GM21619 (cell line): ENCODE data around the gene FAM98C.
"Not testable (repeated sequence)": the region's sequence is repeated elsewhere in the genome, so short reads cannot be mapped to it uniquely, and the experiment has no call there.

ENCODE experiments used
- ATAC-seq: cut with Tn5 transposase; IDR thresholded peaks from one replicate; pipeline ENCODE4 v1.9.1; 2021; ENCODE audit not compliant: unreplicated experiment

The FAM98C gene

GRCh38 chr19:38425222-38425809 is 22.4 kb downstream of the FAM98C start:
- ATAC-seq = no peak

DNA sequence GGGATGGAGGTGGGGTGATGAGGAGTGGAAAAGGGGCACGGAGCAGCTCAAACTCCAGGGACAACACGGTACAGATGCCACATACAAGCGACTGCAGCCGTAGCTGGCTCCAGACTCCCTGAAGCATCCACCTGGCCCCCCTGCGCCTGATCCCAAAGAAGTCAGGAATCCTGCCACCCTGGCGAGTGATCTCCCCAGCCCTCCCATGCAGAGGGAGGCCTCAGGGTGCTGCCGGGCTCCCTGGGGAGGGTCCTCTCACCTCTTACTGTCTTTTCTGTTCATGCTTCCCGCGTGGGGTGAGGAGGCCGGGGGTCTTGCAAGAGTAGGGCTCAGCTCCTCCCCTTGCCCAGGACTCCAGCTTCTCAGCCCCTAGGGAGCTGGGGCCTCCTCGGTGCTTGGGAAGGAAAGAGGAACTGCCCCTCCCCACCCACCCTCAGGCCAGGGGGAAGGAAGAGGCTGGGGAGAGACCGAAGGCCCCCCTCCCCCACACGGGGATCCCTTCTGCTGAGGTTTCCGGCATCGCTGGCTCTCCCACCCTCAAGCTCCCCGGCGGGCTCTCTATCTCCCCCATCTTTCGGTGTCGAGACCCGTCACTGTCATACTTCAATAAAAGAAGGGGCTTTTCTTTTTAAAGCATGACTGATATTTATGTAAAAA is 23.0 kb downstream of the FAM98C start, which contains the start of gene RASGRP4:
Gene RASGRP4, minus strand, starts transcription at position 410 of the 657 bp plus-strand sequence. Its CDS starts 128 bp downstream, at position 282.
- ATAC-seq = no peak

- ATAC-seq = not testable (repeated sequence)
These were observed 24.3 kb downstream of the FAM98C start for GRCh38 chr19:38427035-38427677.

GRCh38 chr19:38429055-38429810 is 26.3 kb downstream of the FAM98C start:
- ATAC-seq = no peak

GRCh38 chr19:38429811-38430156 is 26.9 kb downstream of the FAM98C start:
- no peak for ATAC-seq

- ATAC-seq = no peak
These were observed 28.0 kb downstream of the FAM98C start for GRCh38 chr19:38430931-38431330.

- no peak for ATAC-seq
These were observed 30.4 kb downstream of the FAM98C start, which contains the start of gene RYR1 for GRCh38 chr19:38433268-38433733. Gene RYR1, plus strand, starts transcription at chr19:38433691. Its CDS starts 139 bp downstream, at chr19:38433830.

DNA sequence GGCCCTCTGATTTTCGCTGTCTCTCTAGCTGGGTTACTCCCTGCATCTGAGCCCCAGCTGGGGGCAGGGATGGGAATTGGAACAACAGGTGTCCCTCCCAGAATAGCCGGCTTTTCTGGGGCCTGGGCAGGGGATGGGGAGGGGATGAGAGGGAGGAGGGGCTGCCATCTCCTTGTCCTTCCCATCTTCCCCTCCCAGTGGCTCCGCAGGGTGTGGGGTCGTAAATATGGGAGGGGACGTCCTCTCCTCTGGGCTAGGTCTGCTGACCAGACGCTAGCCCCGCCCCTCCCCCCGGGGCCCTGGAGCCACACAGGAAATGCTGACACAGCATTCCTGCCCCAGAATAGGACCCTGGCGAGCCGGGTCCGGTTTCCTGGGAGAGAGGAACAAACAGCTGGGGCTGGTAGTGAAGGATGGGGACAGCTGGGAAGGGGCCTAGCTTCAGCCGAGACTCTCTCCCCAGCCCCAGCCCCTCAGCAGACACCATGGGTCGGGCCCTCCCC is 31.7 kb downstream of the FAM98C start:
- no peak for ATAC-seq

- no peak for ATAC-seq
These were observed 34.4 kb downstream of the FAM98C start for GRCh38 chr19:38437295-38437694.

DNA sequence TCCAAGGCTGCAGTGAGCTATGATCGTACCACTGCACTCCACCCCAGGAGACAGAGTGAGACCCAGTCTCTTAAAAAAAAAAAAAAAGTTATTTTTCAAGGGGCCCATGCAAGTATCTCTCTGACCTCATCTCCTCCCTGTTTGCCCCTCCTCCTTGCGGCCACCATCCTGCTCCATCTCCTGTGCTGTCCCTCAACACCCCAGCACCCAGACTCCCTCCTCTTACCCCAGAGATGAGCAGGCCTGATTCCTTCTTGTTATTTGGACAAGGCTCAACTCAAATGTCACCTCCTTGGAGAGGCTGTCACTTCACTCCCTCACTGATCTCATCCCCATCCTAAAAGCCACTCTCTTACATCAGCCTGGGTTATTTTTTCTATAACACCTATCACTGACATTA is 35.0 kb downstream of the FAM98C start:
- no peak for ATAC-seq

GRCh38 chr19:38440592-38440991 is 37.7 kb downstream of the FAM98C start:
- no peak for ATAC-seq

GRCh38 chr19:38441657-38442348 is 38.9 kb downstream of the FAM98C start:
- ATAC-seq = no peak

GRCh38 chr19:38442736-38443135 is 39.8 kb downstream of the FAM98C start:
- ATAC-seq = no peak

DNA sequence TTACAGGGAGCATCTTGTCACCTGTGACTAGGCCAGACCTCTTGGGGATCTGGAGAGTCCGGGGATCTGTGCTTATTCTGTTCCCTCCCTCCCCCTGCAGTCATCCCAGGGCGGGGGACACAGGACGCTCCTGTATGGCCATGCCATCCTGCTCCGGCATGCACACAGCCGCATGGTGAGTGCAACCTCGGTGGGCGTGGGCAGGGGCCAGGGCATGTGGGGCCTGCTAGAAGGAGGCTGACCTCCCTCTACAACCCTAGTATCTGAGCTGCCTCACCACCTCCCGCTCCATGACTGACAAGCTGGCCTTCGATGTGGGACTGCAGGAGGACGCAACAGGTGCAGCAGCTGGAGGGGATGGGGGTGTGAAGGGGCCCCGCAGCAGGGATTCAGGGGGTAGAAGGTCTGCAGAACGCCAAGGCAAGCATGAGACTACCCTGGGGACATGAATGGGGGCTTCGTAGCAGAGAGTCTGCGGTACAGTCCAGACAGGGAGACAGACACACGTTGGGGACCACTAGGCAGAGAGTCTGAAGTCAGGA is 40.6 kb downstream of the FAM98C start:
- no peak for ATAC-seq

- no peak for ATAC-seq
These were observed 41.1 kb downstream of the FAM98C start for GRCh38 chr19:38444026-38444425.

DNA sequence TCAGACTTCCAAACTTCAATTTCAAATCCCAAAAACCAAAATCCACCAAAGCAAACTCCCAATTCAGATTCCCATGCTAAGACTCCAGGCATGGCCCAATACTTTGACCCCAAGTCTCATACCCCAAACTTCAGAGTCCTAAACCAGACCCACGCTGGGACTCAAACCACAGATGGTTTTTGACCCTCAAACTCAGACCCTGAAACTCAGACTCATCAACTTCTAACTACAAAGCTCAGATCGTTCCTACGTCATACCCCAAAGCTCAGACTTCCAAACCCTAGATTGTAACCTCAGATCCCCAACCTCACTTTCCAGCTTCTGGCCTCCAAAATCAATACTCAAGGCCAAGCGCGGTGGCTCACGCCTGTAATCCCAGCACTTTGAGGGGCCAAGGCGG is 42.5 kb downstream of the FAM98C start:
- ATAC-seq = no peak

DNA sequence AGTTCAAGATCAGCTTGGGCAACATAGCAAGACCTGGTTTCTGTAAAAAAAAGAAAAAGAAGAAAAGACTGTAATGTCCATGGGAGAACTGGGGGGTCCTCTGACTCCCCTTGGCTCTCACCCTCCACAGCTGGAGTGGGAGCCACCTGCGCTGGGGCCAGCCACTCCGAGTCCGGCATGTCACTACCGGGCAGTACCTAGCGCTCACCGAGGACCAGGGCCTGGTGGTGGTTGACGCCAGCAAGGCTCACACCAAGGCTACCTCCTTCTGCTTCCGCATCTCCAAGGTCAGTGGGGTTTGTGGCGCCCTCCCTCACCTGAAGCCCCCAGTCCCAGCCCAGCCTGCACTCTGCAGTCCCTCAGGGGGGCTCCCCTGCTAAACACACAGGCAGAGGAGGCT is 45.3 kb downstream of the FAM98C start:
- no peak for ATAC-seq

DNA sequence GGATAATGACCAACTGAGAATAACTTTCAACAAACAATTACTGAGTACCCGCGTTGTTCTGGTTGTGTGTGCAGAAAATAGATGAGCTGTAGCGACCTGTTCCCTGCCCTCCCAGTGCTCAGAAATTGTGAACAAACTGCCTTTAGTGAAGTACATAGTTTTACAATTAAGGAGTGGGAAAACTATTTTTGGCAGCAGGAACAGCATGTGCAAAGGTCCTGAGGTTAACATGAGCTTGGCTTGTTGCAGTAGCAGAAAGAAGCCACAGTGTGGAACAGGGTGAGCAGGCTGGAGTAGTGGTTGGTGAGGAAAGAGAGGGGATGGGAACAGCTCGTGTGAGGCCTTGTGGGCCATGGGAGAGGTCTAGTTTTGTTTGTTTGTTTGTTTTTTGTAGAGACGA is 46.6 kb downstream of the FAM98C start:
- no peak for ATAC-seq

DNA sequence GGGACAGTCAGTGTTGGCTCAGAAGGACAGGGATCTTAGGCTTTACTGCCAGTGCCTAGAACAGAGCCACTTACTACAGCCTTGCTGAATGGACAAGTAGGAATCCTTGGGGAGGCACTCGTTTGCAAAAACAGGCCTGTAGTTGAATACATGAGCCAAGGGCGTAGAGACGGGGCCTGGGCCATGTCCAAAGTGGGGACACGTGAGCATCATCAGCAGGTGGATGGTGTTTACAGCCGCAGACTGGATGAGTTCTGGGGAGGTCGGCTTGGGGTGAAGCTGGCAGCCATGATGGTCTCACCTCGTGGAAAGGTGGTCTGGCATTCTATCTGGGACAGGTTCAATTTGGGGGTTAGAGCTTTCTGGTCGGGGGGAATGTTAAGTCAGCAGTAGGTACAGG is 48.1 kb downstream of the FAM98C start:
- ATAC-seq = no peak

DNA sequence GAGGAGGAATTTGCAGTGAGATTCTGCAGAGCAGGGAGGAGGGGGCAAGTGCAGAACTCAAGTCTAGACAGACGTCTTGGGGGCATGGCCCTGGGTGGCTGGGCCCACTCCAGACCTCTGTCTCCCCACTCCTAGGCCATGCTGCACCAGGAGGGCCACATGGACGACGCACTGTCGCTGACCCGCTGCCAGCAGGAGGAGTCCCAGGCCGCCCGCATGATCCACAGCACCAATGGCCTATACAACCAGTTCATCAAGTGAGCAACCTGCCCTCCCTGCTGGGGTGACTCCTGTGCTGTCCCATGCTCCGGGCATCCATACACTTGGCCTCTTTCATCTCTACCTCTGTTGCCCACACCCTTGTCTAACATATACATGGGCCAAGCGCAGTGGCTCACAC is 48.7 kb downstream of the FAM98C start:
- no peak for ATAC-seq
